HuH-7.5 (cell line): ENCODE results near the gene UTP4.
A peak's percentile ranks its signal among the peaks of the same experiment; 100 is the strongest.

Experiments
- DNase-seq: peaks from one replicate; pipeline ENCODE4 v3.0.0; 2011; ENCODE audit warnings: low spot score

UTP4 gene

DNA sequence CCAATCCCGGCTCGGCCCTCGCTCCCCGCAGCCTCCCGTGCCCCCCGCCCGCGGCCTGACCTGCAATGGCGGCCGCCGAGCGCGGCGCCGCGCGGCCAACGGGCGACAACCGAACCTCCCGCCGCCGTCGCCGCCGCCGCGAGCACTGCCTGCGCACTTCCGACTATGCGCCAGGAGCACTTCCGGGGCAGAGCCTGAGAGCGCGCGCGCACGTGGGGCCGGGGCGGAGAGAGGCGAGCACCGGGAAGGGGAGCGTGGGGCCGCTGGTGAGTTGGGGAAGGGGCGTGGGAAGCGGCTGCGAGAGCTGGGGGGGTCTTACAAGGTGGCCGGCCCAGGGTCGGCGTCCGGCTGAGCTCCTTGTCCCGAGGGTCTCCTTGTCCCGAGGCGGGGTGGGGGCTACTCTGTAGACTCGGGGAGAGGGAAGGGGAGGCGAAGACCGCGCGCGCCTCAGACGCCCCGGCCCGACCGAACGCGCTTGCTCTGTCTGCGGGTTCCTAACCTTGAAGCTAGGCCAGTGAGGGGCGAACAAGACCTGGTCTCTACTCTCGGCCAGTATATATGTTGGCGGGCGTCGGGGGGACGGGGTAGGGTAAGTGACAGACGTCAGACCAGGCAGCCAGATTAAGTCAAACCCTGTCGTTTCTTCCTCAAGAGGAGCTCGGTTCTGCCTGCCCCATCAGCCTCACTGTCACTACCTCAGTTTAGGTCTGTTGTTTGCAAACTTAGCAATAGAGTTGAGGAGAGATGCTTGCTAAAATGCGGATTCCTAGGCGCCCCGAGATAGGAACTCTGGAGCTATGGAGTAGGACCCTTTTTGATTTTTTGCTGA is at the start of gene UTP4, which contains the start of gene CHTF8:
Gene UTP4, plus strand, starts transcription at position 226 of the 829 bp plus-strand sequence. CDS start 811 bp downstream, outside the sequence.
Gene CHTF8, minus strand, starts transcription at position 165 of the 829 bp plus-strand sequence. CDS start 11,130 bp downstream, outside the sequence.
- peak; percentile 83 for DNase-seq

DNA sequence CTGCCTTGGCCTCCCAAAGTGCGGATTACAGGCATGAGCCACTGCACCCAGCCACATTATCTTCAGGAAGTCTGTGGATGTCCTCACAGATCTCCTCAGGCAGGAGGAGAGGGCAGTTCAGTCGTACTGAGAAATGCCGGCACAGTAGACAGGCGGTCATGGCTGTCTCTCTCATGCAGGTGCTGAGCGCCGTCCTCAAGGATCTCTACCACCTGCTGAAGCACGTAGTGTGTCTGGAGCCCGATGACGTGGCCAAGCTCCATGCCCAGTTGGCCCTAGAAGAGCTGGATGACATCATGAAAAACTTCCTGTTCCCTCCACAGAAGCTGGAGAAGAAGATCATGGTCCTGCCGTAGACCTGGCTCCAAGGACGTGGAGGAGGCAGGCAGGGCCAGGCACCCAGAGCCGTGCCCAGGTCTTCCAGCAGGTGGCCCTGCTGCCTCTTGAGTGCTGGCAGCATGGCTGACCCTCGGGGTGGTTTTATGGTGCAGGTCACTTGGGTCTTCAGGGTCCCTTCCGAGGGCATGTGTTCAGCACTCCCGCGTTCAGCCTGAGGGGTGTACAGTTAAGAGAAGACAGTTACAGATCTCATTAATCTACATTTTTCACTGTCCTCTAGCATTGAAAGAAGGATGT is 49.0 kb upstream of the UTP4 start:
- no peak for DNase-seq

DNA sequence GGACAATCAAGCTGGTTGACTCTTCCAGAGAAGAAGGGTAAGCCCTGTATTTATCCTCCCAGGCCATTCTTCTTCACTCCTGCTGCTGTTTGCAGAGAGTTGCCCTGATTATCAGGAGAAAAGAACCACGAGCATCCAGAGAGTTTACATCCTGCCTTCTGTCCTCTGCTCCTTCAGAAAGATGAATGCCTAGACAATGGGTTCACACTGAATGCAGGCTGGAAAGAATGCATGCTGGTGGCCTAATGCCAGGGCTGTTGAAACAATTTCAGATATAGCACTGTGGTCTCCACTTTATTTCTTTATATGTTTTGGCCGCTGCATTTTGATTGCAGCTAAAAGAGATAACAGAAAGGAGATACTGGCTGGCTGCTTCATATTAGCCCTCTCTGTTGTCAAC is 48.2 kb upstream of the UTP4 start:
- no peak for DNase-seq

DNA sequence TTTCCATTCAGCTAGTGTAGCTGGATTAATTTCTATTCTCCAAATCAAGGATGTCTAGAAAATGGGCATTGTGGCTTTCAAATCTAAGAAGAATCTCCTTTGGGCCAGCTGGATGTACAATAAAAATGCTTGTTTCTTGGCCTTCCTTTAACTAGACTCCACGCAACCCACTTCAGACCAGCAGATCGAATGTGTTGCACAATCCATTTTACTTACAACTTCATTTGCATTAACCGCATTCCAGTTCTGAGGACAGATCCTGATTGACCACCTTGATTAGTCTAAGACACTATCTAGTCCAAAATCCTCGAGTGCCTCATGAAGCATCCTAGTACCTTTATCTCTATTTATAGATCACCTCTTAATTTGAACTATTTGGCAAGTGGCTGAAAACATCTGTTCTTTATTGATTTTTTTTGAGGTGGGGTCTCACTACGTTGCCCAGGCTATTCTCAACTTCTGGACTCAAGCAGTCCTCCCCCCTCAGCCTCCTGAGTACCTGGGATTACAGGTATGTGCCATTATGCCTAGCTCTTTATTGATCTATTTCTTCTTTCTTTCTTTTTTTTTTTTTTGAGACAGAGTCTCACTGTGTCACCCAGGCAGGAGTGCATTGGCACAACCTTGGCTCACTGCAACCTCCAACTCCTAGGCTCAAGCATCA is 47.3 kb upstream of the UTP4 start:
- no peak for DNase-seq

DNA sequence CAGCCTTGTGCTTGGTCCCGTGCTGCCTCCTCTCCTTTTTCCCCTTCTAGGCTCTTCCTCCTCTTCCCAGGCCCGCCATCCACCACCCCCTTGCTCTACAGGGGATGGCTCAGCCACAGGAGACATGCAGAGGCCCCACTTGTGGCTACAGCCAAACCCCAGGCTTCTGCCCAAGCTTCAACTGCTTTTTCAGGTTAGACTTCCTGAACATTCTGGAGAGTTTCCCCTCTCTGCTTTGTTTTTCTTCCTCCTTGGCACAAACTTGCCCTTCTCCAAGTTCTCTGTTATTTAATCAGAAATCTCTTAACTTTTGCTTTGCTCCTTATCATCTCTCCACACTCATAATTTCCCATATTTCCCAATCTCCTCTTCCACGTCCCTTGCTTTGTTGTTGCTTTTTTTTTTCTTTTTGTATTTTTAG is 45.3 kb upstream of the UTP4 start:
- DNase-seq = no peak

DNA sequence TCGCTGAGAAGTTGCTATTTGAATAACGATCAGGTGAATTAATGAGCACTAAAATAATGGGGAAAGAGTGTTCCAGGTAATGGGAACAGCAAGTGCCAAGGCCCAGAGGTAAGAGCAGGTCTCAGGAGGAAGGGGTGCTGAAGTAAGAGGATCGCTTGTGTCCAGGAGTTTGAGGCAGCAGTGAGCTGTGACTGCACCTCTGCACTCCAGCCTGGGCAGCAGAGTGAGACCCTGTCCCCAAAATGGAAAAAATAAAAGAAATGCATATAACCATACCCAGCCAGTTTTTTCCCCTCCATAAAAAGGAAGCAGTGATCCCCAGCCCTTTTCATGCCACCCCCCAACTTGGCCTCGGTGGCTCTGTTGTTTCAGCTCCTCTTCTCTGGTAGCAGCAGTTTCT is 43.8 kb upstream of the UTP4 start:
- DNase-seq = no peak

DNA sequence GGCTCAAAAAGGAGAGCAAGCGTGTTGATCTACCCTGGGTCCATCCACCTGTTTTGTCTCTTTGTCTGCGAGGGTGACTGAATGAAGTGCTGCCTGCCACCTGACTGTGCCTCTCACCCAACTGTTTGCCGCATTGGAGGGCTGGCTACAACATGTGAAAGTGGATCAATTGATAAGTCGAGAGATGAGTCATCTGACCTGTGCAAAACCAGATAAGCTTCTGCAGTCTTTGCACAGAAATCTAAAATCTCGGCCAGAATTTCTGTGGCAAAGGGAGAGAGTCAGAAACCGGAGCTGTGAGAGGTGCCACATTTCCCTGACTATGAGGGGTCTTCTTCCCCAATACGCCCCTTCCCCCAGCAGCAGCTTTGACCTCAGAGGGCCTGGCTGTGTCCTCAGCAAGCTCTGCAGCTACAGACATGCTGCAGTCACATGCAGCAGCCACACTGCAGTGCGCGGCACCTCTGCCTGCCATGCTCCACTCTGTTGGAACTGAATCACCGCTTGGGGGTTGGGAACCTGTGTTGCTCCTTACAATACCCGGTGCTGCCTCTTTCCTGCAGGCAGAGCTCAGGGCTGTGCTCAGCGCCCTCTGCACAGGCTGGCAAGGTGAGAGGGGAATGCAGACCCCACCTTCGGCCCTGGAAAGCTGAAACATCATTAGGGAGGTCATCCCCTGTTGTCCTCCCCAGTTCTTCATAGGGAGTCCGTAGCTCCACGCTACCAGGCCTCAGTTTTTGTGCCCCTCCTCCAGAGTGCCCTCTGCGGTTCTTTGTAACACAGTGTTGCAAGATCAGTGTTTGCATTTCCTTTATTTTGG is 43.1 kb upstream of the UTP4 start:
- DNase-seq = no peak

DNA sequence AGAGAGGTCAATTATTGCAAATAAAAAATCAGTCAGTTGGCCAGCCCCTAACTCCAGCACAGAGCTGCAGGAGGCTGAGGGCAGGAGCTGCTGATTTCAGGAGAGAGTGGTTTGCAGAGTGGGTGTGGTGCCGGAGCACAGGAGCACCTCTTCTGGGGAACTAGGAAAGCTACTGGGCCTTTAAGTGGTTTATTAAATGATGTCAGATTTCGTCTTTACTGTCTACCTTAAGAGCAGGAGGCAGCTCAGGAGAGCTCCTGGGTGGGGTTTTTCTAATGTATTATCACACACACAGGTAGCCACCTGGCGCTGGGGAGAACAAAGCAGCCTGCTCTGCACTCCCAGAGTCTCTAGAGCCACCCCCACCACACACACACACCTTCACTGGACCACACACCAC is 38.5 kb upstream of the UTP4 start:
- DNase-seq = no peak

DNA sequence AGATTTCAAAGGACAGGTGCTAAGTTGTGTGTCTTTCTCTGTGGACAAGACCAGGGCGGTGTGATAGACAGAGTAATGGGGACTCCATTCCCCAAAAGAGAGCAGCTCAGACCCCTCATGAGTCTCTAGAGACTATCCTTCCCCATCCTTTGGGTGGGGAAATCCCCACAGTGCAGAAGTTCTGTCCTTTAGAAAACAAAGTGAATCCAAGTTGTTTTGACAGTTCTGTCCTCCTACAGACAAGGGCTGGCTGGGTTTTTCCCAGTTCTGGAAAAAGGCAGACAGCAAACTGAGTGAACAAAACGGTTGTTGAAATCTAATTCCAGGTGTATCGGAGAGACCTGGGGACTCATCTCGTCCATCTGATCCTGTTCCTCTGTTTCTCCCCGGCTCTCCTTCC is 37.9 kb upstream of the UTP4 start:
- no peak for DNase-seq

DNA sequence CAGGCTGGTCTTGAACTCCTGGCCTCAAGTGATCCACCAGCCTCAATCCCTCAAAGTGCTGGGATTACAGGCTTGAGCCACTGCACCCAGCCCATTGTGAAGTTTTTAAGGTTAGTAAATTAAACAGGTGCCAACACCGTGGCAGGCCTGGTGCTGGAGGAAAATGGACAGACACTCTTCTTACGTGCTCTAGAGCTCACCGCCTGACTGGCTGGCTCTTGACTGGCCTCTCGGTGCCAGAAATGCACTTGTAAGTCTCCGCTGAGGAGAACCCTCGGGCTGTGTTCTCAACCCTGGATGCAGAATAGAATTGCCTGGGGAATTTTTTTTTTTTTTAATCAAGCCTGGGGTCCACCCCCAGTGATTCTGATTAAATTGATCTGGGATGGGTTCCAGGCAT is 37.3 kb upstream of the UTP4 start:
- DNase-seq = no peak

DNA sequence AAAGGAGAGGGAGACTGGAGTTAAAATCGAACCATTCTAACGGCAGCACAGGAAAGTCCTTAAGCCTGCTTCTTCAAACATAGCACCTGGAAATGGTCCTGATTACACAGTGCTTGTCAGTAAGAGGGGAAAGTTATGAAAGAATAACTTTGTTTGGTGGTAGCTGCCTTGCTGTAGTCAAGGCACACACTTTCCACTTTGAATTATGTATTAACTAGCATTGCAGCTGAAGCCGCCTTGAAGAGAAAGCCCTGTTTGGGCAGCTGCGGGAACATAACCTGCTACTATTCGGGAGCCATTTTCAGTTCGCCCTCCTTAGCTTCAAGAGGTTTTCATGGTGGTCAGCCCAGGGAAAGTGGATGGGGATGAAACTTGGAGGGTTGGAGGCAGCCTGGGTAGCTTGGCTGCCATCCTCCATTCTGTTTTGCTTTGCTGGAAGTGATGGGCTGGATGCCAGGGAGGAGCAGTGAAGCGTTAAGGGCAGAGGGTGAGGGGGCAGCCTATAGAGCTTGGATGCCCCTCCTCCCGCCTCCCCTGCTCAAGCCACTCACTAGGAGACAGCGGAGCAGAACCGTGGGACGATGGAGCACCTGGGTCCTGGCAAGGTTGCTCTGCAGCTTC is 32.3 kb upstream of the UTP4 start:
- no peak for DNase-seq

DNA sequence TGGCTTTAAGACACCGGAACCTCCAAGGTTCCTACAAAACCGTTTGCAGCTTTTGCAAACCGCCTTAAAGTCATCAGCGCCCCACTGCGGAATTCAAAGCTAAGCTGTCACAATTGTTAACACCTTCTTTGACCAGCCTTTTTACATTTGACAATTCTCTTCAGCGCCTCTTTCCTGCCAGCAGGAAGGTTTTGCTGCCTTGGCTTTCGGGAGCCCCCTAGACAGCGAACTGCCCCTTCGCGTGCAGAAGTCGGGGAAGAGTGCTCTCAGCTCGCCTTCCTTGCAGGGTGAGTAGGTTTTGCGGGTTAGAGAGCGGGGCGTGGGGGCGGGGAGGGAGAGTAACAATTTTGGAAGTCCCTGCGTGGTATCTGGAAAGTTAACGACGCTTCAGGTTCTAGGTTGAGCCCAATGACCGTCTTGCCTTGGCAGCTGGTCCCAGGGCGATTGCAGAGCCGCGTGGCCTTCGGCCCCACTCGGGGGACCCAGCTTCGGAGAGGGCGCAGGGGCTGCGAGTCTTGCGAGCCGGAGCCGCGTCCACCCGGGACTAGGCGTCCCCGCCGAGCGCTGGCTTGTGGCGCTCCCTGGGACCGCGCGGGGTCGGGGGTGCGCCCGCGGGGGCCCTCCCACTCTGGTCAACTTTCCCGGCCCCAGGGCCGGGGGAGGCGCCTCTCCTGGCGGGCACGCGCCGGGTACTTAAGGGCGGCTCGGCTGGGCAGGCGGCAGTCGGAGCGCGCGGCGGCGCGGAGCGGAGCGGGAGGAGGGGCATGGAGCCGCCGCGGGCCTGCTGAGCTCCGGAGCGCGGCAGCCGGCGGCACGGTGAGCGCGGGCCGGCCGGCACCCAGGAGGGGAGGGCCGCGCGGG is 26.7 kb upstream of the UTP4 start, which contains the start of gene HAS3:
Gene HAS3, plus strand, starts transcription at position 153 of the 861 bp plus-strand sequence. CDS start 3,743 bp downstream, outside the sequence.
- DNase-seq = peak; percentile 84

DNA sequence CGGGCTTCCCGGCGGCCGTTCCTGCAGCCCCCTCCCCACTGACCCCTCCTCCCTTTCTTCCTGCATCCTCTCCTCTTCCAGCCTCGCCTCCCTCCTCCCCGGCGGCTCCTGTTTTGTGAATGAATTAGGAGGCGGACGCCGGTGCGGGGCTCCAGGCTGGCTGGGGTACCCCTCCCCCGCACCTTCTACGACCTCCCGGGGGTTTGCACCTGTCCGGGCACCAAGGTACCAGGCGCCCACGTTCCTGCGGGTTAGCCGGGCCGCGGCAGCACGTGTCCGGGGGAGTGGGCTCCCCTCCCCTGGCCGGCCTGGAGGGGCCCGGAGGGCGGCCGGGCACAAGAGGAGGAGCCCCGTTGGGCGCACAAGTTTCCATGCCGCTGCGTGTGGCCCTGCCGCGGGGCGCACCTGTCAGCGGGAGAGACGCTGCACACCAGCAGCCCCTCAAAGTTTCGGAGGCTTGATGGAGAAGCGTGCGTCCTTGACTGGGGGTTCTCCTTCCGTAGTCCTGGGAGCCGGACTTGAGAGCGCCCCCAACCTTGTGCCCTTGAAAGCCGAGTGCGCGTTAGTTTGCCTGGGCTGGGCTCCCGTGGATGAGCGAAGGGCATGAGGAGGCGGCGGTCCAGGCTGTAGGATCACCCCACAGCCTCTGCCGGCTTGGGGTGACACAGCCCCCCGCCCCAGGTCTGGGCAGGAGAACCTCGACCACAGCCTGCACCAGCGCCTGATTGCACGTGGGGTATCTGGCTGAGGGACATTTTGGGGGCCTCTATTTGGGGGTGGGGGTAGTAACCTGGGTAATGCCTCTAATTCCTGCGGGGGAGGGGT is 25.7 kb upstream of the UTP4 start:
- peak; percentile 50 for DNase-seq

DNA sequence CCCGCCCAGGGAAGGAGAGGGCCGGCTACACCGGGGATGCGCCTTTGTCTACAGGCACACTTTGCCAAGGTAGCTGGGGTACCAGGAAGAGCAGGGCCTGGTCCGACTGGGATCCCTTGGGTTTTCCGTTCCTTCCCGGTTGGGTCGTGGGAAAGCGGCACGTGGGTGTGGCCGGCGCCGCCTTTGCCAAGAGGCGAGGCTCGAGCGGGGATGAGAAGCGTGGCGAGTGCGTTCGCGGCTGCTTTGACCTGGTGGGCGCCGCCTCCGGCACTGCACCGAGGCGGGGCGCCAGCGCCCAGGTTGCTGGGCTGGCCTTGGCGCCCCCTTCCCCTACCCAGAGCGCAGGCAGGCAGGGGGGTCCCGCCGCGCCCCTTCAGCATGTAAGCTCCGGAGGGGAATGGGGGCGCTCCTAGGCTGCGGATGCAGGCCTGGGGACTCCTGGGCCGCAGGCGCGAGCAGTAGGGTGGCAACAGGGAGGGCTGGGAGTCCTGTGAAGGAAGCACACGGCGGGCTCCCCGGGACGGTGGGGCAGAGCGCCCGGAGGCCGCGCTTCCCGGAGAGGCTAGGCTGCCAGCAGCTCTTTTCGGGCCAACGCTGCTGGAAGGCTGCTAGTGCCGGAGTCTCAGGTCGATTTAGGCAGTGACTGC is 25.0 kb upstream of the UTP4 start:
- no peak for DNase-seq

DNA sequence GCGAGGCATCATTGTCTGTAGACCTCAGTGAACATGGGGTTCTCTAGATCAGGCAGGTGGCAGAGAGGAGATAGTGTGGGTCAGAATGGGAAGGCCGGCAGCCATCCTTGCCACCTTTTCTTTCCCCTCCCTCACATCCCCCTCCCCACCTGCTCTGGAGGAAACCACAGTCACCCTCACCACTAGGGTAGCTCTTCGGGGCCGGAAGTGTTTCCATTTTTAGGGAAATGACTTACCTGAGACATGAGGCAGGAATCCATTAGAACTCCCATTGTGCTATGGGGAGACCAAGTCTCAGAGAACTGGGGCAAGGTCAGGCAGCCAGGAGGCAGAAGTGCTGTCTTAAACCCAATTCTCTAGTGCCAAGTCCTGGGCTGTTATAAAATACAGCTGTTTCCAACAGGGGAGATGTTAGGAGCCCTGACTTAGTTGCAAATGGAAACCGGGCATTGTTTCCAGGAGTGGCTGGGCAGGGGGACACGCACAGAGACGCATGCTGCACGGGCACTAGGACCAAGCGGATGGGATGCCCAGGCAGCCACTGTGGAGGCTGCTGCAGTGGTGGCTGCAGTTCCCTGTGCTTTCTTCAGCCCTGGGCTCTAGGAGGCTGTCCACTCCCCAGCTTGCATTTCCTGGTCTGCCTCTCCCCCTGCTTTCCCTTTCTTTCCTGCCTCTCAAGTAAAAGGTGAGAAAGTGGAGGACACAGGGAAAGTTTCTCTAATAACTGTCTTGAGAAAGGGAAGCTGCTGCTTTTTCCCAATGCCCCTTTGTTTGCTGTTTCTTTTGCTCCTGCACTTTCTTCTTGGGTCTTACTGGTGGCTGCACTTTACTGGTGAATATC is 24.2 kb upstream of the UTP4 start:
- no peak for DNase-seq

DNA sequence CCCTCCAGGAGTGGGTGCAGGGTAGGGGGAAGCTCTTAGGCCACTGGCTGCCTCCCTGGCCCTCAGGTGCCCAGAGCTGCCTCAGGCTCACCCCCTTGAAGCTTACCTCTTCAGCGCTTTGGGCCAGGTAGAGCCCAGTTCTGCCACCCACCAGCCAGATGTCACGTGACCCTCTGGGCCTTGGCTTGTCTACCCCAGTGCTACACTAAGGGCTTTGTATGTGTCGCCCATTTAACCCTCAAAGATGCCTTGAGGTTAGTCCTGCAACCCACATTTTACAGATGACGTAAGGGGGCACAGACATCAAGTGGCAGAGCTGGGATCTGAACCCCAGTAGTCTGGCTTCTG is 23.6 kb upstream of the UTP4 start:
- no peak for DNase-seq

DNA sequence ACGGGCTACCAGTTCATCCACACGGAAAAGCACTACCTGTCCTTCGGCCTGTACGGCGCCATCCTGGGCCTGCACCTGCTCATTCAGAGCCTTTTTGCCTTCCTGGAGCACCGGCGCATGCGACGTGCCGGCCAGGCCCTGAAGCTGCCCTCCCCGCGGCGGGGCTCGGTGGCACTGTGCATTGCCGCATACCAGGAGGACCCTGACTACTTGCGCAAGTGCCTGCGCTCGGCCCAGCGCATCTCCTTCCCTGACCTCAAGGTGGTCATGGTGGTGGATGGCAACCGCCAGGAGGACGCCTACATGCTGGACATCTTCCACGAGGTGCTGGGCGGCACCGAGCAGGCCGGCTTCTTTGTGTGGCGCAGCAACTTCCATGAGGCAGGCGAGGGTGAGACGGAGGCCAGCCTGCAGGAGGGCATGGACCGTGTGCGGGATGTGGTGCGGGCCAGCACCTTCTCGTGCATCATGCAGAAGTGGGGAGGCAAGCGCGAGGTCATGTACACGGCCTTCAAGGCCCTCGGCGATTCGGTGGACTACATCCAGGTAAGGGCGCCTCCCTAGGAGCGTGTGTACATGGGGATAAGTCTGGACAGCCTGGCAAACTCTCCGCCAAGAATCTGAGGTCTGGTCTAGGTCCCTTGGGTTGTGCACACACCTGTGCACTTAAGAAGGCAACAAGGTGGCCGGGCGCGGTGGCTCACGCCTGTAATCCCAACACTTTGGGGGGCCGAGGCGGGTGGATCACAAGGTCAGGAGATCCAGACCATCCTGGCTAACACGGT is 22.8 kb upstream of the UTP4 start:
- no peak for DNase-seq
